Activated naive CD8-positive, alpha-beta T cell treated with anti-CD3 and anti-CD28 coated beads, Interleukin-2, amount 10 ng/mL, durations not matched to agents 7 days and 5 days (primary cell): ENCODE measurements around the gene PCMT1. TPM values are rescaled to one million over a fixed set of nuclear protein-coding genes. Genes with fewer than 3 reads are reported as not detected.
"Not testable (repeated sequence)": the region's sequence is repeated elsewhere in the genome, so short reads cannot be mapped to it uniquely, and the experiment has no call there.

Experiments
- ATAC-seq: fragments of 150-1000 bp; cut with Tn5 transposase; one replicate; pipeline ENCODE4 v1.10.0; 2021; ENCODE audit warnings: low read depth, moderate library complexity
- POLR2A ChIA-PET: fragments of 350-600 bp; sonication (Branson Sonifier 250); formaldehyde crosslinking; loops from one replicate; lab custom pipeline; 2021; ENCODE audit warnings: antibody characterized with exemption; lab: Charles Lee
- DNase-seq: peaks from one replicate; pipeline ENCODE4 v3.0.0; 2021
- H3K27ac Mint-ChIP-seq: one replicate; pipeline ENCODE4 v1.8.0; 2022; ENCODE audit warnings: mild to moderate bottlenecking, mixed read lengths
- H3K27me3 Mint-ChIP-seq: one replicate; pipeline ENCODE4 v1.8.0; 2022; ENCODE audit warnings: mild to moderate bottlenecking, moderate library complexity, mixed read lengths
- H3K36me3 Mint-ChIP-seq: one replicate; pipeline ENCODE4 v1.8.0; 2021; ENCODE audit warnings: mild to moderate bottlenecking, mixed read lengths
- H3K4me1 Mint-ChIP-seq: one replicate; pipeline ENCODE4 v1.8.0; 2021; ENCODE audit warnings: mixed read lengths
- H3K4me3 Mint-ChIP-seq: one replicate; pipeline ENCODE4 v1.8.0; 2022; ENCODE audit warnings: mild to moderate bottlenecking, moderate library complexity, mixed read lengths
- H3K9me3 Mint-ChIP-seq: one replicate; pipeline ENCODE4 v1.8.0; 2021; ENCODE audit warnings: mixed read lengths
- total RNA-seq, 2 experiments: library from RNA; stranded (reverse); gene quantifications; one replicate each; pipeline ENCODE4 v1.2.3, GENCODE V29; 2021

The PCMT1 gene
- total RNA-seq, 2 experiments from 2014 or later, result 76.9 to 80.0 TPM

DNA sequence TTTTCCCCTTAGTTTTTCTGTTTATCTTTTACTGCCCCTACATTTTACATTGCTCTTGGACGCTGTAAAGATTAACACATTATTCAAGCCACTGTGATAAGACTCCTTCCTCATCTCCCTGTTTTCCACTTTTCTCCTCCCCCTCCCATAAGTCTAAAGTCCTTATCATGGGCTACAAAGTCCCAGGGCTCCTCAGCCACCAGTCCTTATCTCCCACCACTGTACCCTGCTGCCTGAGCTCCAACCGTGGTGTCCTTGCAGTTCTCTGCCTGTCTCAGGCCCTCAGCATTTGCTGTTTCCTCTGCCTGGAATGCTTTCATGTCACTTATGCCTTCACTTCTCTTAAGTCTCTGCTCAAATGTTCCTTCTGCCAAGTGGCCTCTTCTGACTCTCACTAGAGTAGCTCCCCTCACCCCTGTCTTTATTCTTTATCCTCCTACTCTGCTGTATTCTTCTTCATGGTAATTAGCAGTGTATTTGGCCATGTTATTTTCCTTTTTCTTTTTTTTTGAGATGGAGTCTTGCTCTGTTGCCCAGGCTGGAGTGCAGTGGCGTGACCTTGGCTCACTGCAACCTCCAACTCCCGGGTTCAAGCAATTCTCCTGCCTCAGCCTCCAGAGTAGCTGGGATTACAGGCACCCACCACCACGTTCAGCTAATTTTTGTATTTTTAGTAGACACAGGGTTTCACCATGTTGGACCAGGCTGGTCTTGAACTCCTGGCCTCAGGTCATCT, 20.9 kb upstream of the PCMT1 start:
- Mint-ChIP-seq H3K27ac (peak overlapping the region; percentile 88), H3K27me3 (no peaks in the 10 kb centered on the region), H3K36me3 (peaks cover 15% of the 10 kb centered on the region), H3K4me1 (peaks cover 15% of the 10 kb centered on the region), H3K9me3 (no peaks in the 10 kb centered on the region), H3K4me3 (peak overlapping the region; percentile 67)
- ATAC-seq (no peak), DNase-seq (no peak)
- POLR2A ChIA-PET, result interaction anchor here (0.6 to 3.8 kb wide), 2 partner anchors 11 to 1662 kb away, joined by 3 to 14 read pairs; partner anchors contain the start of genes LATS1 and ZBTB2

- no peaks in the 10 kb centered on the region for H3K27me3 Mint-ChIP-seq
- H3K9me3 Mint-ChIP-seq, result no peaks in the 10 kb centered on the region
- peaks cover 16% of the 10 kb centered on the region for H3K36me3 Mint-ChIP-seq
- no peak for DNase-seq
- POLR2A ChIA-PET, result no interaction called here
- no peak overlapping the region for H3K4me3 Mint-ChIP-seq
- peaks cover 13% of the 10 kb centered on the region for H3K4me1 Mint-ChIP-seq
- no peak for ATAC-seq
- no peak overlapping the region for H3K27ac Mint-ChIP-seq
Measured at GRCh38 chr6:149729824-149730223, 19.7 kb upstream of the PCMT1 start.

- no peak overlapping the region for H3K4me3 Mint-ChIP-seq
- no peak overlapping the region for H3K27ac Mint-ChIP-seq
- no peak for ATAC-seq
- no peak for DNase-seq
- no peaks in the 10 kb centered on the region for H3K9me3 Mint-ChIP-seq
- POLR2A ChIA-PET, result no interaction called here
- no peaks in the 10 kb centered on the region for H3K27me3 Mint-ChIP-seq
- H3K36me3 Mint-ChIP-seq, result peaks cover 21% of the 10 kb centered on the region
- peaks cover 8% of the 10 kb centered on the region for H3K4me1 Mint-ChIP-seq
Measured at GRCh38 chr6:149733089-149733720, 16.3 kb upstream of the PCMT1 start.

DNA sequence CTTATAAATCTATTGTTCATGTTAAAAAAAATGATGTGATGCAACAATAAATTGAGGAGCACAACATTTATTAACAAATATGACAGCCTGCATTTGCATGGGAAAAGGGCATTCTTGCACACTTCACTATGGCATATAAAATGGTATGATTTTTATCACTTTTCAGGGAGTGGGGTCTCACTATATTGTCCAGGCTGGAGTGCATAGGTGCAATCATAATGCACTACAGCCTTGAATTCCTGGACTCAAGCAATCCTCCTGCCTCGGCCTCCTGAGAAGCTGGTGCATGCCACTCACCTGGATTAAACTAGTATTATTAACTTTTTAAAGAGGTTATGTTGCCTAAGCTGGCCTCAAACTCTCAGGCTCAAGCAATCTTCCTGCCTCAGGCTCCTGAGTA, 14.6 kb upstream of the PCMT1 start:
- Mint-ChIP-seq H3K4me1 (peaks cover 1% of the 10 kb centered on the region), H3K27ac (no peak overlapping the region), H3K27me3 (no peaks in the 10 kb centered on the region), H3K9me3 (no peaks in the 10 kb centered on the region), H3K36me3 (peaks cover 21% of the 10 kb centered on the region), H3K4me3 (no peak overlapping the region)
- DNase-seq (no peak), ATAC-seq (no peak)
- POLR2A ChIA-PET, result interaction anchor here (0.7 kb wide), 1 partner anchor 11 kb away, joined by 5 read pairs; no protein-coding TSS in a partner anchor

DNA sequence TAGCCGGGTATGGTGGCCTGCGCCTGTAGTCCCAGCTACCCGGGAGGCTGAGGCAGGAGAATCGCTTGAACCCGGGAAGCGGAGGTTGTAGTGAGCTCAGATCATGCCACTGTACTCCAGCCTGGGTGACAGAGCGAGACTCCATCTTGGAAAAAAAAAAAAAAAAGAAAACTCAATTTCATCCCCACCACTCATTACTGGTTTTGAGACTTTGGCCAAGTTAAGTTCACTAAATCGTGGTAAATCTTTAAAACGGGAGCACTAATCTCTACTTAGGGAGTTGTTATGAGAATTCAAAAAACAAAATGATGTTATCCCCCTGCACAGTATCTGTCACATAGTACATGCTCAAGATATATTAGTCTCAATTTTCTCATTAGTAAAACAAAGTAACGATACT, 4.3 kb upstream of the PCMT1 start:
- DNase-seq, H3K9me3 Mint-ChIP-seq, H3K27me3 Mint-ChIP-seq, ATAC-seq: not testable (repeated sequence)
- peaks cover 11% of the 10 kb centered on the region for H3K36me3 Mint-ChIP-seq
- H3K27ac Mint-ChIP-seq, result peak overlapping the region; percentile 91
- H3K4me3 Mint-ChIP-seq, result peak overlapping the region; percentile 98
- peaks cover 18% of the 10 kb centered on the region for H3K4me1 Mint-ChIP-seq
- POLR2A ChIA-PET, result interaction anchor here (0.6 to 6.9 kb wide), 3 partner anchors 10 to 27 kb away, joined by 3 to 51 read pairs (median 5); partner anchors contain the start of gene LATS1

DNA sequence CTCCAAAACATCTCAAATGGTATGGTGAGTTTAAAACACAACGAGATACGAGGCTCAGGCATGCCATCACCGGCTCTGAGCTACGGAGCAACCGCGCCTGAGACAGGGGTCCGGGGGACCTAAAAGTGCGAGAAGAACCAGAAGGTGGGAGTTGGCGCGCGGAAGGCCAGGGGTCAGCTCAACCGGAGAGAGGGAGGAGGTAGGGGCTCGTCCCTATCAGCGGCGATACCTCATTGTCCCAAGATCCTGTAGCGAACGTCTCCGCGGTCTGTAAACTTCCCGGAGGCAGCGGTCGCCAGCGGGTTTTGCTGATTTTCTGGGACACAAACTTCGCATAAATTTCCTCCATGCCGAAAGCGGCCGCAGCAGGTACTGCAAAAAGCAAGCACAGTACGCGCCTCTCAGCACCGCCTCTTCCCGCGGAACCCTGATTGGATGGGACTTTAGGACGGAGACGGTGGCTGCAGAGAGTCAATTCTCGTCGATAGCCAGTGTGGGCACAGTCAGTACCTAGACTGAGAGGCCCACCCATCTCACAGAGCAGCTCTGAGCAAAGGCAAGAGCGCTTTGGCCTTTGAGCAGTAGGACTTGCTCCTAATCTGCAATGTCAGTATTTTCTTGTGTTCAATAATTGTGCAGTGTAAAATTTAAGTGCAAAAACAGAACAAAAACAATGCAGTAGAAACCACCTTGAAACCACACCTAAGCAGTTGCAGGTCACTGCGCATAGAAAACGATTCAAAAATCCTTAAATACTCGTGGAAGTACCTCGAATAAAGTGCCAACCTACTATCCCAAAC, 3.2 kb upstream of the PCMT1 start, which contains the start of gene NUP43:
Gene NUP43 (minus strand): TSS at position 383 of the 800 bp plus-strand sequence. CDS start 34 bp downstream, at position 349.
- peak within 1 kb of the TSS; percentile 98 for H3K4me3 Mint-ChIP-seq
- H3K4me1 Mint-ChIP-seq, result peaks cover 23% of the 10 kb centered on the region
- H3K36me3 Mint-ChIP-seq, result peaks cover 5% of the 10 kb centered on the region
- no peaks in the 10 kb centered on the region for H3K9me3 Mint-ChIP-seq
- H3K27ac Mint-ChIP-seq, result peak within 1 kb of the TSS; percentile 91
- no peaks in the 10 kb centered on the region for H3K27me3 Mint-ChIP-seq
- DNase-seq (peak; percentile 92), ATAC-seq (peak; percentile 67)
- POLR2A ChIA-PET, result interaction anchor here (0.6 to 6.9 kb wide), 2 partner anchors 28 to 238 kb away, joined by 3 to 51 read pairs; partner anchors contain the start of gene LATS1

DNA sequence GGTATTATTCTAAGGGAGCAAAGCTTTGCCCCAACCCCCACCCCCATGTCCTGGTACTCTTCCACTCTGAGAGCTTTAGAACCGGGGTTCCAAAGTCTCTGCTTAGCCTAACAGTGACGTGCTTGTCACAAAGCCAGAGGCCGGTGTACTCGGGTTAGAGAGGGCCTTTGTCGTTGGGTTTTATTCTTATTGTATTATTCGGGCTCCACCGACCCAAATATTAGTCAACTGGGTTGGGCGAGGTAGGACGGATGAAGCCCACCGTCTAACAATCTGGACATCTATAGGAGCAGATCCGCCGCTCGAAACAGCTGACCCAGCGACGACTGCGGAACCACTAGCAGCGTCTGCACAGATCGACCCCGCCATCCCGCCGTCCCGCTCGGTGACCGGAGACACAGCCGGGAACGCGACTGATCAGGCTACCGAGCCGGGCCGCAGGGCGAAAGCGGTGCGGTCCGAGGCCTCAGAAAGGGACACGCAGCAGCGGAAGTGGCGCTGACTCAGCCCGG, 403 bp upstream of the PCMT1 start:
- not testable (repeated sequence) for H3K27me3 Mint-ChIP-seq, H3K9me3 Mint-ChIP-seq, DNase-seq, H3K36me3 Mint-ChIP-seq
- Mint-ChIP-seq H3K27ac (peak overlapping the region; percentile 76), H3K4me1 (peaks cover 29% of the 10 kb centered on the region), H3K4me3 (peak overlapping the region; percentile 88)
- ATAC-seq, result peak; percentile 11
- POLR2A ChIA-PET, result interaction anchor here (0.6 to 6.9 kb wide), 6 partner anchors 25 to 203 kb away, joined by 3 to 51 read pairs (median 4); partner anchors contain the start of genes GINM1, LATS1 and PPIL4

GRCh38 chr6:149750136-149750609, 632 bp downstream of the PCMT1 start:
- peak; percentile 71 for DNase-seq
- POLR2A ChIA-PET, result interaction anchor here (1.0 to 6.9 kb wide), 4 partner anchors 32 to 205 kb away, joined by 3 to 51 read pairs (median 4); partner anchors contain the start of genes GINM1, LATS1 and PPIL4
- no peaks in the 10 kb centered on the region for H3K27me3 Mint-ChIP-seq
- H3K27ac Mint-ChIP-seq, result peak overlapping the region; percentile 76
- peak overlapping the region; percentile 88 for H3K4me3 Mint-ChIP-seq
- peak; percentile 35 for ATAC-seq
- peaks cover 29% of the 10 kb centered on the region for H3K4me1 Mint-ChIP-seq
- H3K9me3 Mint-ChIP-seq, result no peaks in the 10 kb centered on the region
- H3K36me3 Mint-ChIP-seq, result peaks cover 6% of the 10 kb centered on the region

DNA sequence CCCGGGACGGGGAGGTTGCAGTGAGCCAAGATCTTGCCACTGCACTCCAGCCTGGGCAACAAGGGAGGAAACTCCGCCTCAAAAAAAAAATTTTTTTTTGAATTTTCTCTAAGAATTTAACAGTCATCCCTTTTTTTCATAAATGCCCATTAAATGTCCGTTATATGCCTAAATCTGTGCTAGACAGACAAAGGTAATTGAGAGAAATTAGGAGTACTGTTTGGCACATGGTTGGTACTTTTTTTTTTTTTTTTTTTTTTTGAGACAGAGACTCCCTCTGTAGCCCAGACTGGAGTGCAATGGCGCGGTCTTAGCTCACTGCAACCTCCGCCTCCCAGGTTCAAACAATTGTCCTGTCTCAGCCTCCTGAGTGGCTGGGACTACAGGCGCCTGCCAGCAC, 1.7 kb downstream of the PCMT1 start:
- Mint-ChIP-seq H3K27ac (no peak overlapping the region), H3K36me3 (peaks cover 8% of the 10 kb centered on the region), H3K9me3 (no peaks in the 10 kb centered on the region), H3K27me3 (no peaks in the 10 kb centered on the region), H3K4me1 (peaks cover 30% of the 10 kb centered on the region), H3K4me3 (peak overlapping the region; percentile 88)
- POLR2A ChIA-PET, result no interaction called here
- no peak for DNase-seq
- ATAC-seq, result no peak

GRCh38 chr6:149751920-149752319, 2.4 kb downstream of the PCMT1 start:
- peak overlapping the region; percentile 8 for H3K4me3 Mint-ChIP-seq
- H3K9me3 Mint-ChIP-seq, H3K27ac Mint-ChIP-seq, DNase-seq, ATAC-seq, H3K36me3 Mint-ChIP-seq, H3K27me3 Mint-ChIP-seq, POLR2A ChIA-PET: not testable (repeated sequence)
- peaks cover 24% of the 10 kb centered on the region for H3K4me1 Mint-ChIP-seq

DNA sequence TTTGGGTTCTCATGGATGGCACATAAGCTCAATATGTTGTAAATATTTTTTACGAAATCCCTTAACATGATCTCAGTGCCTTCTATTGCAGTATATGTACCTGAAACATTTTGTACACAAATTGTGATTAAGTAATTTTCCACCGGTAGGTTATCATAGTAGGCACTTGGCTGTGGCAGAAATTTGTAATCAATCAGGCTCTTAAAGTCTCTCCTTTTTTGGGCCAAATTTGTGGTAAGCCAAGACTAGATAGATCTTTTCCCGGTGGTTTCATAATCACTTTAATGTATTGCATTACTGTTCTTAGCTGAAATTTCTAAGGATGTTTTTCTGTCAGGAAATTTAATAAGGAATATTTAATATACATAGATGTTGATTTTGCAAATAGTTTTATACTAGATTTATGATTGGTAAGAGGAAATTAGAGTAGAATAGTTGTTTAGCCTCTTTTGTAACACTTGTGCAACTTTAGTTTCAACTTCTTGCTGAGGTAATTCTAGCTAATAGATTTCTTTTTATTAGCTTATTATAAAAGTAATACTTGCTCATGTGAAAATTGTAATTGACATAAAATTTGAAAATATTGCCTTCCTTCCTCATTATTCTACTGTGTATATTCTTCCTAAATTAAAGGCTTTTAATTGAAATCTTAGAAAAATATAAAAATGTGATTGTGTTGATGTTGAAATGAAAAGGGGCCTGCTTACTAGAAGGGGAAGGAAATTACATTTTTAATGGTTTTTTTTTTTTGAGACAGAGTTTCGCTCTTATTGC, 3.2 kb downstream of the PCMT1 start:
- ATAC-seq, result no peak
- Mint-ChIP-seq H3K4me3 (no peak overlapping the region), H3K9me3 (no peaks in the 10 kb centered on the region), H3K36me3 (peaks cover 8% of the 10 kb centered on the region), H3K27ac (no peak overlapping the region), H3K27me3 (no peaks in the 10 kb centered on the region), H3K4me1 (peaks cover 19% of the 10 kb centered on the region)
- POLR2A ChIA-PET, result no interaction called here
- DNase-seq, result no peak

DNA sequence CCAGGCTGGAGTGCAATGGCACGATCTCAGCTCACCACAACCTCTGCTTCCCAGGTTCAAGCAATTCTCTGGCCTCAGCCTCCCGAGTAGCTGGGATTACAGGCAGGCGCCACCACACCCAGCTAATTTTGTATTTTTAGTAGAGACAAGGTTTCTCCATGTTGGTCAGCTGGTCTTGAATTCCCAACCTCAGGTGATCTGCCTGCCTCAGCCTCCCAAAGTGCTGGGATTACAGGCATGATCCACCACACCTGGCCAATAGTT, 3.8 kb downstream of the PCMT1 start:
- peaks cover 19% of the 10 kb centered on the region for H3K4me1 Mint-ChIP-seq
- DNase-seq, H3K4me3 Mint-ChIP-seq, H3K36me3 Mint-ChIP-seq, H3K27me3 Mint-ChIP-seq, POLR2A ChIA-PET, ATAC-seq, H3K27ac Mint-ChIP-seq, H3K9me3 Mint-ChIP-seq: not testable (repeated sequence)
